Osteocyte (in vitro differentiated cells): ENCODE measurements around the gene MTCL1. TPM values are rescaled to one million over a fixed set of nuclear protein-coding genes. Genes with fewer than 3 reads are reported as not detected.

ENCODE experiments used
- DNase-seq: peaks from one replicate; pipeline ENCODE4 v3.0.0; 2021; ENCODE audit warnings: mixed read lengths; ENCODE audit not compliant: unreplicated experiment; ENCODE audit errors: extremely low spot score
- H3K27ac Mint-ChIP-seq: one replicate; pipeline ENCODE4 v1.8.0; 2021; ENCODE audit warnings: mild to moderate bottlenecking, mixed read lengths; ENCODE audit not compliant: unreplicated experiment
- H3K27me3 Mint-ChIP-seq: one replicate; pipeline ENCODE4 v1.8.0; 2021; ENCODE audit warnings: mixed read lengths; ENCODE audit not compliant: unreplicated experiment
- H3K36me3 Mint-ChIP-seq: one replicate; pipeline ENCODE4 v1.8.0; 2021; ENCODE audit warnings: mixed read lengths; ENCODE audit not compliant: unreplicated experiment
- H3K4me1 Mint-ChIP-seq: one replicate; pipeline ENCODE4 v1.8.0; 2021; ENCODE audit warnings: mixed read lengths; ENCODE audit not compliant: unreplicated experiment
- H3K4me3 Mint-ChIP-seq: one replicate; pipeline ENCODE4 v1.8.0; 2021; ENCODE audit warnings: mild to moderate bottlenecking, moderate library complexity, mixed read lengths; ENCODE audit not compliant: unreplicated experiment
- H3K9me3 Mint-ChIP-seq: one replicate; pipeline ENCODE4 v1.8.0; 2021; ENCODE audit warnings: mixed read lengths; ENCODE audit not compliant: unreplicated experiment
- CTCF ChIP-seq: fragments of 200-600 bp; sonication (generic); IDR thresholded peaks from 2 replicates; pipeline ENCODE4 v1.5.0; 2021; ENCODE audit warnings: antibody characterized with exemption, mild to moderate bottlenecking, moderate library complexity
- total RNA-seq: library from RNA; stranded (reverse); gene quantifications from 2 replicates; pipeline ENCODE4 v1.2.1, GENCODE V29; 2021

Gene MTCL1
- total RNA-seq, 1 donor from 2014 or later, result 56.9 TPM

GRCh38 chr18:8868276-8868675, 162.9 kb downstream of the MTCL1 start:
- no peaks in the 10 kb centered on the region for H3K9me3 Mint-ChIP-seq
- H3K36me3 Mint-ChIP-seq, result no peaks in the 10 kb centered on the region
- H3K27ac Mint-ChIP-seq, result no peak overlapping the region
- no peak overlapping the region for H3K4me3 Mint-ChIP-seq
- no peak for TF ChIP-seq CTCF
- no peak for DNase-seq
- H3K27me3 Mint-ChIP-seq, result no peaks in the 10 kb centered on the region
- peaks cover 21% of the 10 kb centered on the region for H3K4me1 Mint-ChIP-seq

GRCh38 chr18:8868779-8869415, 163.5 kb downstream of the MTCL1 start:
- Mint-ChIP-seq H3K4me3 (no peak overlapping the region), H3K27me3 (no peaks in the 10 kb centered on the region), H3K9me3 (no peaks in the 10 kb centered on the region), H3K27ac (no peak overlapping the region), H3K36me3 (no peaks in the 10 kb centered on the region), H3K4me1 (peaks cover 21% of the 10 kb centered on the region)
- DNase-seq, result no peak
- TF ChIP-seq CTCF, result no peak

- no peaks in the 10 kb centered on the region for H3K36me3 Mint-ChIP-seq
- no peak for TF ChIP-seq CTCF
- no peak overlapping the region for H3K27ac Mint-ChIP-seq
- H3K4me1 Mint-ChIP-seq, result peaks cover 21% of the 10 kb centered on the region
- no peak overlapping the region for H3K4me3 Mint-ChIP-seq
- H3K9me3 Mint-ChIP-seq, result no peaks in the 10 kb centered on the region
- H3K27me3 Mint-ChIP-seq, result no peaks in the 10 kb centered on the region
- no peak for DNase-seq
These were observed 164.3 kb downstream of the MTCL1 start for GRCh38 chr18:8869696-8870095.

- no peak for DNase-seq
- no peak for TF ChIP-seq CTCF
- H3K4me1 Mint-ChIP-seq, result peaks cover 19% of the 10 kb centered on the region
- no peaks in the 10 kb centered on the region for H3K27me3 Mint-ChIP-seq
- no peaks in the 10 kb centered on the region for H3K9me3 Mint-ChIP-seq
- no peaks in the 10 kb centered on the region for H3K36me3 Mint-ChIP-seq
- H3K4me3 Mint-ChIP-seq, result no peak overlapping the region
- H3K27ac Mint-ChIP-seq, result no peak overlapping the region
These were observed 165.2 kb downstream of the MTCL1 start for GRCh38 chr18:8870528-8870927.

GRCh38 chr18:8871489-8871888, 166.1 kb downstream of the MTCL1 start:
- DNase-seq, result no peak
- no peak overlapping the region for H3K27ac Mint-ChIP-seq
- H3K27me3 Mint-ChIP-seq, result no peaks in the 10 kb centered on the region
- TF ChIP-seq CTCF, result no peak
- H3K4me1 Mint-ChIP-seq, result peaks cover 10% of the 10 kb centered on the region
- H3K9me3 Mint-ChIP-seq, result no peaks in the 10 kb centered on the region
- H3K36me3 Mint-ChIP-seq, result no peaks in the 10 kb centered on the region
- no peak overlapping the region for H3K4me3 Mint-ChIP-seq
